Panc1 (cell line): ENCODE data around the gene EREG. TPM values are rescaled to one million over a fixed set of nuclear protein-coding genes. Genes with fewer than 3 reads are reported as not detected.
A peak's percentile ranks its signal among the peaks of the same experiment; 100 is the strongest.

ENCODE experiments used
- ATAC-seq: fragments of 200-7000 bp; cut with Tn5 transposase; 2 replicates; pipeline ENCODE4 v1.9.1; 2020; ENCODE audit warnings: mild to moderate bottlenecking, moderate library complexity
- BruUV-seq: library from RNA; stranded (reverse); fragments of 400-500 nt; replicated peaks from 2 replicates; lab custom pipeline; 2021; lab: Mats Ljungman, UMichigan
- CTCF ChIA-PET: fragments of 300-600 bp; sonication (Branson Sonifier 250); formaldehyde crosslinking; loops from one replicate; lab custom pipeline; 2022; ENCODE audit warnings: antibody characterized with exemption; lab: Charles Lee
- POLR2A ChIA-PET: fragments of 300-600 bp; sonication (Branson Sonifier 250); formaldehyde crosslinking; loops from one replicate; lab custom pipeline; 2022; ENCODE audit warnings: antibody characterized with exemption; lab: Charles Lee
- DNase-seq: peaks from one replicate; pipeline ENCODE4 v3.0.0-alpha.2; 2010; ENCODE audit warnings: low read depth, low spot score
- H3K27ac ChIP-seq: 2 replicates; pipeline ENCODE4 v1.5.1; 2011; ENCODE audit warnings: mild to moderate bottlenecking, low read length, inconsistent platforms
- H3K27me3 ChIP-seq: fragments of 200-500 bp; sonication (Bioruptor generic); 2 replicates; pipeline ENCODE4 v1.6.0; 2014; ENCODE audit warnings: low read length, inconsistent platforms; ENCODE audit not compliant: control insufficient read depth, insufficient read depth
- H3K36me3 ChIP-seq: fragments of 200-500 bp; sonication (Bioruptor generic); 2 replicates; pipeline ENCODE4 v1.5.1; 2014; ENCODE audit warnings: inconsistent platforms, mild to moderate bottlenecking, low read length, moderate library complexity; ENCODE audit not compliant: control insufficient read depth, insufficient read depth
- H3K4me1 ChIP-seq: 2 replicates; pipeline ENCODE4 v1.5.1; 2011; ENCODE audit warnings: inconsistent platforms, mild to moderate bottlenecking, low read length, moderate library complexity; ENCODE audit not compliant: control insufficient read depth, insufficient read depth
- H3K4me3 ChIP-seq, 2 experiments: 2 replicates each; pipeline ENCODE4 v1.5.1; 2011 to 2012; ENCODE audit warnings: low read depth in 2 of 2, low read length in 2 of 2, mild to moderate bottlenecking in 2 of 2, inconsistent platforms in 1 of 2, moderate library complexity in 1 of 2
- H3K9me3 ChIP-seq: fragments of 200-500 bp; sonication (Bioruptor generic); 2 replicates; pipeline ENCODE4 v1.5.1; 2014; ENCODE audit warnings: low read depth, mild to moderate bottlenecking, inconsistent platforms, low read length, moderate library complexity; ENCODE audit not compliant: control insufficient read depth, insufficient read depth
- POLR2AphosphoS5 ChIP-seq: IDR thresholded peaks from 2 replicates; pipeline ENCODE4 v1.6.1; 2012; ENCODE audit warnings: mild to moderate bottlenecking, low read depth, low read length, moderate library complexity
- REST ChIP-seq, 2 experiments: IDR thresholded peaks; 2 replicates each; pipeline ENCODE4 v1.6.1; 2011 to 2012; ENCODE audit warnings: low read depth in 2 of 2, control low read depth in 1 of 2, low read length in 1 of 2, mild to moderate bottlenecking in 1 of 2, moderate library complexity in 1 of 2; ENCODE audit not compliant: insufficient read depth in 1 of 2
- SIN3A ChIP-seq: IDR thresholded peaks from 2 replicates; pipeline ENCODE4 v1.6.1; 2012; ENCODE audit warnings: low read depth, mild to moderate bottlenecking, low read length, moderate library complexity, borderline replicate concordance; ENCODE audit not compliant: insufficient read depth
- TCF7L2 ChIP-seq: IDR thresholded peaks from 2 replicates; pipeline ENCODE4 v1.6.1; 2011; ENCODE audit warnings: mild to moderate bottlenecking, low read depth, low read length, inconsistent platforms
- in situ Hi-C: cut with HindIII; loops from 2 replicates; pipeline ENCODE4 v1.10.0; 2016; ENCODE audit warnings: low sequenced_read_pairs, low pct_unique_long_range_greater_than_20kb
- intact Hi-C: fragments of 100-400 bp; cut with micrococcal nuclease; formaldehyde crosslinking; loops from one replicate; pipeline ENCODE4 v1.10.0; 2022; ENCODE audit not compliant: unreplicated experiment
- total RNA-seq: library from RNA; stranded (reverse); gene quantifications from one replicate; pipeline ENCODE4 v1.2.1, GENCODE V29; 2021; ENCODE audit not compliant: unreplicated experiment
- TF ChIP-seq, protein P1 (sequence below): fragments of 450-650 bp; IDR thresholded peaks from 2 replicates; pipeline ENCODE4 v1.5.1; 2017; ENCODE audit warnings: mild to moderate bottlenecking

Gene EREG
- total RNA-seq, 1 experiment from 2014 or later, result 2.1 TPM

DNA sequence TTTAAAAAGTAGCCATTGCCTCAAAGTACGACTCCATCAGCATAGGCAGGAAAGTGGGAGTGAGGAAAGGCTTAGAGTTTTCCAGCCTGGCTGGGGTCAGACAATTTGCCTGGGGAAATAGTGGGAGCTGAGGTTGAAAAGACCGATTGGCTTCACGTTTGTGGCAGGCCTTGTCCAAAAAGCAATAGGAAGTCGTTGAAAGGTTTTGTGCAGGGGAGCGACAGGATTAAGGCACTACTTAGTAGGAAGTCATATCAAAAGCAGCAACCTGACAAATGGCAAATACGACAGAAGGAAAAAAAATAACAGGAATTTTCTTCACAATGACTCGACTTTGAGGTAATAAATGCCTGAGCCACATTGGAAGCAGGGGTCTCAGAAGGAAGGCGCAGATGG is 691 bp upstream of the EREG start:
- no peak overlapping the region for H3K27ac ChIP-seq
- ChIA-PET CTCF (interaction anchor here (0.6 kb wide), 1 partner anchor 202 kb away, joined by 11 read pairs; no protein-coding TSS in a partner anchor), POLR2A (no interaction called here)
- H3K27me3 ChIP-seq, result no peaks in the 10 kb centered on the region
- H3K9me3 ChIP-seq, result no peaks in the 10 kb centered on the region
- peaks cover 3% of the 10 kb centered on the region; the same call in 1 of the 2 replicates for H3K4me1 ChIP-seq
- BruUV-seq, result no TSS peak
- H3K4me3 ChIP-seq, result peak overlapping the region; percentile 39 to 71; a peak in 3 of 4 replicates
- peak; percentile 33; the same call in 1 of the 2 replicates for ATAC-seq
- no peak for TF ChIP-seq TCF7L2
- no peak for TF ChIP-seq POLR2AphosphoS5
- no peak for TF ChIP-seq REST (IDR thresholded peaks at IDR 0.05; ENCODE audit: insufficient read depth in 1 of 2, low read depth in 2 of 2, low read length in 1 of 2)
- no peak for TF ChIP-seq SIN3A
- TF ChIP-seq, protein P1, sequence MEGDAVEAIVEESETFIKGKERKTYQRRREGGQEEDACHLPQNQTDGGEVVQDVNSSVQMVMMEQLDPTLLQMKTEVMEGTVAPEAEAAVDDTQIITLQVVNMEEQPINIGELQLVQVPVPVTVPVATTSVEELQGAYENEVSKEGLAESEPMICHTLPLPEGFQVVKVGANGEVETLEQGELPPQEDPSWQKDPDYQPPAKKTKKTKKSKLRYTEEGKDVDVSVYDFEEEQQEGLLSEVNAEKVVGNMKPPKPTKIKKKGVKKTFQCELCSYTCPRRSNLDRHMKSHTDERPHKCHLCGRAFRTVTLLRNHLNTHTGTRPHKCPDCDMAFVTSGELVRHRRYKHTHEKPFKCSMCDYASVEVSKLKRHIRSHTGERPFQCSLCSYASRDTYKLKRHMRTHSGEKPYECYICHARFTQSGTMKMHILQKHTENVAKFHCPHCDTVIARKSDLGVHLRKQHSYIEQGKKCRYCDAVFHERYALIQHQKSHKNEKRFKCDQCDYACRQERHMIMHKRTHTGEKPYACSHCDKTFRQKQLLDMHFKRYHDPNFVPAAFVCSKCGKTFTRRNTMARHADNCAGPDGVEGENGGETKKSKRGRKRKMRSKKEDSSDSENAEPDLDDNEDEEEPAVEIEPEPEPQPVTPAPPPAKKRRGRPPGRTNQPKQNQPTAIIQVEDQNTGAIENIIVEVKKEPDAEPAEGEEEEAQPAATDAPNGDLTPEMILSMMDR, result no peak
- intact Hi-C loops, result no loop called here
- in situ Hi-C loops, result no loop called here
- peaks cover 2% of the 10 kb centered on the region; the same call in 1 of the 2 replicates for H3K36me3 ChIP-seq
- no peak for DNase-seq

DNA sequence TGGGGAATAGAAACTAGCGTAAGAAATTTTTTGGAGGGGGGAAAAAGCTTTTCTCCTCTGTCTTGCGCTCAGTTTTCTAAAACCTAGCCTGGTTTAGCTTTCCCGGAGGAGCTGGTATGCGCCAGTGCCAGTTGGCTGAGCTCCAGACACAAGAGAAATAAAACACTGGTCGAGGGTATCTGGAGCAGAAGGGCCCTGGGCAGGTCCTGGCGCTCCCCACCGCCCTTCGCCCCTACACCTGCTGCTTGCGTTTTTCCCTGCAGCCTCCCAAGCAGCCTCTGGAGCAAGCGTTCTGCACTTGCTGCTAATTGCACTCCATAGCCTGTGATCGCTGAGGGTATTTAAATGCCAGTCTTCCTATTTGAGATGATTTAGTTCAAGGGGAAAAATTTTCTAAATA is 816 bp downstream of the EREG start:
- peaks cover 2% of the 10 kb centered on the region; the same call in 1 of the 2 replicates for H3K36me3 ChIP-seq
- in situ Hi-C loops (no loop called here), intact Hi-C loops (no loop called here)
- ChIA-PET POLR2A (no interaction called here), CTCF (no interaction called here)
- TSS peak; percentile 89 for BruUV-seq
- ATAC-seq (0 out of 2 replicates have a peak, but pooled peaks have one; percentile 38), DNase-seq (no peak)
- H3K4me3 ChIP-seq, result peak overlapping the region; percentile 39 to 71
- TF ChIP-seq POLR2AphosphoS5, result no peak
- no peak for TF ChIP-seq SIN3A
- no peak for TF ChIP-seq REST (IDR thresholded peaks at IDR 0.05; ENCODE audit: insufficient read depth in 1 of 2, low read depth in 2 of 2, low read length in 1 of 2)
- TF ChIP-seq TCF7L2, result no peak
- TF ChIP-seq, protein P1, result no peak
- no peaks in the 10 kb centered on the region for H3K27me3 ChIP-seq
- no peaks in the 10 kb centered on the region for H3K9me3 ChIP-seq
- H3K27ac ChIP-seq, result no peak overlapping the region
- peaks cover 3% of the 10 kb centered on the region; the same call in 1 of the 2 replicates for H3K4me1 ChIP-seq
